WTC11 (cell line): Measurements from ENCODE around the gene CPNE8.

Experiments used
- CREB1 ChIP-seq: sonication (generic); formaldehyde crosslinking; IDR thresholded peaks from 2 replicates; pipeline ENCODE4 v1.8.0; 2023; ENCODE audit warnings: mild to moderate bottlenecking, missing genetic modification reagents
- E2F4 ChIP-seq: sonication (generic); formaldehyde crosslinking; IDR thresholded peaks from 2 replicates; pipeline ENCODE4 v1.8.1; 2022; ENCODE audit warnings: low read depth, mild to moderate bottlenecking, moderate library complexity, missing genetic modification reagents, borderline replicate concordance
- ESRRA ChIP-seq: sonication (generic); formaldehyde crosslinking; IDR thresholded peaks from 2 replicates; pipeline ENCODE4 v1.8.1; 2022; ENCODE audit warnings: mild to moderate bottlenecking, missing genetic modification reagents, borderline replicate concordance
- ETV6 ChIP-seq: sonication (generic); formaldehyde crosslinking; IDR thresholded peaks from 2 replicates; pipeline ENCODE4 v1.8.1; 2022; ENCODE audit warnings: mild to moderate bottlenecking, missing genetic modification reagents
- RELA ChIP-seq: sonication (generic); formaldehyde crosslinking; IDR thresholded peaks from 2 replicates; pipeline ENCODE4 v1.8.1; 2022; ENCODE audit warnings: missing genetic modification reagents, mild to moderate bottlenecking, borderline replicate concordance
- TCF7 ChIP-seq: sonication (generic); formaldehyde crosslinking; IDR thresholded peaks from 2 replicates; pipeline ENCODE4 v1.8.0; 2022; ENCODE audit warnings: mild to moderate bottlenecking, low read depth, missing genetic modification reagents, moderate library complexity
- ZNF317 ChIP-seq: sonication (generic); formaldehyde crosslinking; IDR thresholded peaks from 2 replicates; pipeline ENCODE4 v1.8.1; 2023; ENCODE audit warnings: low read depth, mild to moderate bottlenecking, moderate library complexity, missing genetic modification reagents, borderline replicate concordance
- ZNF416 ChIP-seq: fragments of 250-450 bp; sonication (Bioruptor Pico); IDR thresholded peaks from 2 replicates; pipeline ENCODE4 v1.9.0; 2021; ENCODE audit warnings: mild to moderate bottlenecking, inconsistent platforms
- TF ChIP-seq, protein P1 (sequence below): fragments of 250-450 bp; sonication (Bioruptor Pico); IDR thresholded peaks from 2 replicates; pipeline ENCODE4 v1.9.0; 2021; ENCODE audit warnings: mild to moderate bottlenecking
- TF ChIP-seq, protein P2 (sequence below): fragments of 200-600 bp; IDR thresholded peaks from 2 replicates; pipeline ENCODE4 v1.8.0; 2022; ENCODE audit warnings: antibody characterized with exemption
- TF ChIP-seq, protein P3 (sequence below): sonication (generic); formaldehyde crosslinking; IDR thresholded peaks from 2 replicates; pipeline ENCODE4 v1.8.1; 2022; ENCODE audit warnings: low read depth, missing genetic modification reagents, borderline replicate concordance

DNA sequence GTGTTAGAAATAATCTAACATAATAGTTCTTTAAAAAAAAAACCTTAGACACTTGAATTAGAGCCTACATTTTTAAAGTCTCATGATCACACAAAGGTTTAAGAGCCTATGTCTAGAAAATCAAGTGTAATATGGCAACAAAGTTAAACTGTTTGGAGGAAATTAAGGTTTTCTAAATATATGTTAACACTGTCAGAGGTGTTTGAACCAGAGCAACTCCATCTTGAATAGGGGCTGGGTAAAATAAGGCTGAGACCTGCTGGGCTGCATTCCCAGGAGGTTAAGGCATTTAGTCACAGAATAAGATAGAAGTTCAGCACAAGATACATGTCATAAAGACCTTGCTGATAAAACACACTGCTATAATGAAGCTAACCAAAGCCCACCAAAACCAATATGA lies 12.4 kb downstream of the CPNE8 start:
- TF ChIP-seq, protein P1, sequence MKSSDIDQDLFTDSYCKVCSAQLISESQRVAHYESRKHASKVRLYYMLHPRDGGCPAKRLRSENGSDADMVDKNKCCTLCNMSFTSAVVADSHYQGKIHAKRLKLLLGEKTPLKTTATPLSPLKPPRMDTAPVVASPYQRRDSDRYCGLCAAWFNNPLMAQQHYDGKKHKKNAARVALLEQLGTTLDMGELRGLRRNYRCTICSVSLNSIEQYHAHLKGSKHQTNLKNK (CRISPR knock-in tag) = no peak
- TF ChIP-seq E2F4 (CRISPR knock-in tag) = no peak
- TF ChIP-seq, protein P2, sequence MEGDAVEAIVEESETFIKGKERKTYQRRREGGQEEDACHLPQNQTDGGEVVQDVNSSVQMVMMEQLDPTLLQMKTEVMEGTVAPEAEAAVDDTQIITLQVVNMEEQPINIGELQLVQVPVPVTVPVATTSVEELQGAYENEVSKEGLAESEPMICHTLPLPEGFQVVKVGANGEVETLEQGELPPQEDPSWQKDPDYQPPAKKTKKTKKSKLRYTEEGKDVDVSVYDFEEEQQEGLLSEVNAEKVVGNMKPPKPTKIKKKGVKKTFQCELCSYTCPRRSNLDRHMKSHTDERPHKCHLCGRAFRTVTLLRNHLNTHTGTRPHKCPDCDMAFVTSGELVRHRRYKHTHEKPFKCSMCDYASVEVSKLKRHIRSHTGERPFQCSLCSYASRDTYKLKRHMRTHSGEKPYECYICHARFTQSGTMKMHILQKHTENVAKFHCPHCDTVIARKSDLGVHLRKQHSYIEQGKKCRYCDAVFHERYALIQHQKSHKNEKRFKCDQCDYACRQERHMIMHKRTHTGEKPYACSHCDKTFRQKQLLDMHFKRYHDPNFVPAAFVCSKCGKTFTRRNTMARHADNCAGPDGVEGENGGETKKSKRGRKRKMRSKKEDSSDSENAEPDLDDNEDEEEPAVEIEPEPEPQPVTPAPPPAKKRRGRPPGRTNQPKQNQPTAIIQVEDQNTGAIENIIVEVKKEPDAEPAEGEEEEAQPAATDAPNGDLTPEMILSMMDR = no peak
- no peak for TF ChIP-seq ESRRA (CRISPR knock-in tag)
- TF ChIP-seq ETV6 = no peak
- TF ChIP-seq TCF7 (CRISPR knock-in tag) = no peak
- TF ChIP-seq CREB1 (CRISPR knock-in tag) = no peak
- no peak for TF ChIP-seq ZNF317 (CRISPR knock-in tag)
- TF ChIP-seq RELA (CRISPR knock-in tag) = no peak
- TF ChIP-seq, protein P3, sequence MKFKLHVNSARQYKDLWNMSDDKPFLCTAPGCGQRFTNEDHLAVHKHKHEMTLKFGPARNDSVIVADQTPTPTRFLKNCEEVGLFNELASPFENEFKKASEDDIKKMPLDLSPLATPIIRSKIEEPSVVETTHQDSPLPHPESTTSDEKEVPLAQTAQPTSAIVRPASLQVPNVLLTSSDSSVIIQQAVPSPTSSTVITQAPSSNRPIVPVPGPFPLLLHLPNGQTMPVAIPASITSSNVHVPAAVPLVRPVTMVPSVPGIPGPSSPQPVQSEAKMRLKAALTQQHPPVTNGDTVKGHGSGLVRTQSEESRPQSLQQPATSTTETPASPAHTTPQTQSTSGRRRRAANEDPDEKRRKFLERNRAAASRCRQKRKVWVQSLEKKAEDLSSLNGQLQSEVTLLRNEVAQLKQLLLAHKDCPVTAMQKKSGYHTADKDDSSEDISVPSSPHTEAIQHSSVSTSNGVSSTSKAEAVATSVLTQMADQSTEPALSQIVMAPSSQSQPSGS = no peak
- no peak for TF ChIP-seq ZNF416 (CRISPR knock-in tag)
